RPMI8226 (cell line): Measurements from ENCODE around the gene DDA1.
"Not testable (repeated sequence)": the region's sequence is repeated elsewhere in the genome, so short reads cannot be mapped to it uniquely, and the experiment has no call there.

Experiments
- DNase-seq: peaks from one replicate; pipeline ENCODE4 v3.0.0-alpha.2; 2015

The DDA1 gene

DNA sequence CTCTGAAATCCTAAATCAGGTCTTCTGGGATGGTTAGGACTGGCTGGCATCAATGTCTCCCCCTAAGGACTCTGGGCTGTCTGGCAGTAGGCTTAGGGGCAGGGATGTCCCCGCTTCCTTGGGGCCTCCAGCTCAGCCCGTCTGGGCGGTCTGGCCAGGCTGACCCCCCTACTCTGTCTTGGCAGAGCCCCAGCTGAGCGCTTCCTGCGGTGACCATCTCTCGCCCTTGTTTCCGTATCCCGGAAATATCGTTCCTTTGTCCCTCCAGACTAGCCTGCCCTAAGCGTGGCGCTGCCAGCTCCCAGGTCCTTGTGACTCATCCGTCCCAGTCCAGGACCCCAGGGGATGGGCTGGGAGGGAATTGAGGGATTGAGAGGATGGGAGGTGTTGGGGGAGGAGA, 39.3 kb downstream of the DDA1 start:
- DNase-seq, result no peak

DNA sequence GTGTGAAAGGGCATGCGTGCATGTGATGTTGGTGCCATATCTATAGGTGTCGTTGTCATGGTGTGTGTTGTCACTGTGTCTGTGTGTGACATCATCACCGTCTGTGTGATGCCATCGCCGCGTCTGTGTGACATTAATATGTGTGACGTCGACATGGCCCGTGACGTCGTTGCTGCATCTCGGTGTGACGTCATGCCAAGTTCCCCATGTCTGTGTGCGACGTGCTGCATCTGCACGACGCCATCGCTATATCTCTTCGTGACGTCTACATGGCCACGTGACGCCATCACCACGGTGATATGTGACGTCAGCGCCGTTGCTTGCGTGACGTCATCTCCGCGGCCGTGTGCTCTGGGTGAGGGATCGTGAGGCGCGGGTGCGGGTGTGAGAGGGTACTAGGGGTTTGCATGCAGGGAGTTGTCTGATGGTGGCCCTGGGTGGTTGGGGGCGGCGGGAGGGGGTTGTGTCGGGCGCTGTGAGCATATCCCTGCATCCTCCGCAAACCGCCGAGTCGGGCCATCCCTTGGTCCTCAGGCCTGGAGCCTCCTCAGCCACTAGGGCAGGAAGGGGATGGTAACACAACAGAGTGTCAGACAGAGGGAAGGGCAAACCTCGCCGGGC, 42.6 kb downstream of the DDA1 start:
- DNase-seq, result no peak

GRCh38 chr19:17352608-17353280, 43.4 kb downstream of the DDA1 start:
- DNase-seq, result no peak

DNA sequence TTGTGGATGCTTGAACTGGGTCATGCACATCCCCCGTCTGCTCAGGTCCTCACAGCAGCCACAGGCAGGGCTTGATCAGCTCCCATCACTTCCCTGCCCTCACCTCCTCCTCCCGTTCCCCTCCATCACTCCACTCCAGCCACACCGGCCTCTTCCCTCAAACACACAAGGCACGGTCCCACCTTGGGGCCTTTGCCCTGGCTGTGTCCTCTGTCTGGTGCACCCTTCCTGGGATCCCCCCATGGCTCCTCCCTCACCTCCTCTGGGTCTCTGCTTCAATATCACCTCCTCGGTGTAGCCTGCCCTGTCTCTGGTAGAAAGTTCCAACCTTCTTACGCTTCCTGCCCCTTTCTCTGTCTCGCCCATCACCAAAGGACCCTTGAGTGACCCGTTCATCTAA, 44.0 kb downstream of the DDA1 start:
- no peak for DNase-seq

DNA sequence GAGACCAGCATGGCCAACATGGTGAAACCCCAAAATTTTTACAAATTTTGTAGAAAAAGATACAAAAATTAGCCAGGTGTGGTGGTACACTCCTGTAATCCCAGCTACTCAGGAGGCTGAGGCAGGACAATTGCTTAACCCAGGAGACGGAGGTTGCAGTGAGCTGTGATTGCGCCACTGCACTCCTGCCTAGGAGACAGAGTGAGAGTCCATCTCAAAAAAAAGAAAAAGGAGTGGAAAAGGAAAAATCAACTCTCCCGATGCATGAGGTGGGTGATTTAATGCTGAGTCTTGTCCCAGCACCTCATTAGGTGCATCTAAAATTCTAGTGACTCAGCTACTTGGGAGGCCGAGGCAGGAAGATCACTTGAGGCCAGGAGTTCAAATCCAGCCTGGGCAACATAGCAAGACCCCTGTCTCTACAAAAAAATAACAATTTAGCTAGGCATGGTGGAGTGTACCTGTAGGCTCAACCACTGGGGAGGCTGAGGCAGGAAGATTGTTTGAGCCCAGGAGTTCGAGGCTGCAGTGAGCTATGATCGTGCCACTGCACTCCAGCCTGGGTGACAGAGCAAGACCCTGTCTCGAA, 47.8 kb downstream of the DDA1 start:
- no peak for DNase-seq

- no peak for DNase-seq
Measured at GRCh38 chr19:17357724-17358123, 48.4 kb downstream of the DDA1 start.

GRCh38 chr19:17358395-17358794, 49.0 kb downstream of the DDA1 start:
- no peak for DNase-seq

DNA sequence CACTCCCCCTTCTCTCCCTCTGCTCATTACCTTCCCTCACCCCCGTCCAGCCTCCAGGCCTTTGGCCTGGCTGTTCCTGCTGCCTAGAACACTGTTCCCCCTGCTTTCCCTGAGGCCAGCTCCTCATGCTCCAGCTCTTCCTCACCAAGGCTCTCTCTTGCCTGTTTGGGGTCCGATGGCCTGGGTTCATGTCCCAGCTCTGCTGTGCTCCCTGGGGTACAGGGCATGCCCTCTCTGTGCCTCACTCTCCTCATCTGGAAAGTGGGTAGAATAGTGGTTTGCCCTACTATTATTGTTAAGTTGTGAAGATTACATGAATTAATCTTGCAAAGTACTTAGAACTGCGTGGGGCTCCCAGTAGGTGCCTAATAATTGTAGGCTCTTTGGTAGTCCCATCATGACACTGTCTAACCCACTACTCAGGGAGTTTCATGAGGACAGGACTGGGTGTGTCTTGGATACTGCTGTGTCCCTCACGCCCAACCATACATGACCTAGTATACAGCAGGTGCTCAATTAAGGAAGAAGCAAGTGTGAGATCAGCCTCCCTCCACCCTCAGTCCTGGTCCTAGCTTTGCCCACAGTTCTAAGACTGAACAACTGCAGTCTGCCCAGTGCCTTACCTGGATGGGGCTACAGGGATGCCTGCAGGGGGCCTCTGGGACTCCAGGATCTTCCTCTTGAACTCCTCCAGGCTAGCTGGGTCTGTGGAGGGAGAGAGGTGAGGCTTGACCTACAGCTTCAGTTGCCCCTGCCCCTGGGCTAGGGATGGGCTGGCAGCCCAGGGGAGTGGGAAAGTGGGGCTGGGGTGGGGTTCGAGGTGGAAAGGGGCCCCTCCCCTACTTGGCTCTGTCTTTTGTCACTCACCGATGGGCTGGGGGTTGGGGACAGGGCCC, 50.8 kb downstream of the DDA1 start:
- DNase-seq, result no peak

DNA sequence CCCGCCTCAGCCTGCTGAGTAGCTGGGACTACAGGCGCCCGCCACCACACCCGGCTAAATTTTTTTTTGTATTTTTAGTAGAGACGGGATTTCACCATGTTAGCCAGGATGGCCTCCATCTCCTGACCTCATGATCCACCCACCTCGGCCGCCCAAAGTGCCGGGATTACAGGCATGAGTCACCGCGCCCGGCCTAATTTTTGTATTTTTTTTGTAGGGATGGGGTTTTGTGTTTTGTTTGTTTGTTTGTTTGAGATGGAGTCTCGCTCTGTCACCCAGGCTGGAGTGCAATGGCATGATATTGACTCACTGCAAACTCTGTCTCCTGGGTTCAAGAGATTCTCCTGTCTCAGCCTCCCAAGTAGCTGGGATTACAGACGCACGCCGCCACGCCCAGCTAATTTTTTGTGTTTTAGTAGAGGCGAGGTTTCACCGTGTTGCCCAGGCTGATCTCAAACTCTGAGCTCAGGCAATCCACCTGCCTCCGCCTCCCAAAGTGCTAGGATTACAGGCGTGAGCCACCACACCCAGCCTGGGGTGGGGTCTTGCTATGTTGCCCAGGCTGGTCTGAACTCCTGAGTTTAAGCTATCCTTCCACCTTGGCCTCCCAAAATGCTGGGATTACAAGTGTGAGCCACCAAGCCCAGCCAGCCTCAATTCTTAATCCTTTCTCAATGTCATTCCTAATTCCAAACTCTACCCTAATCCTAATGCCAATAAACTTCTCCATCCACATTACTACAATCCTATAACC, 54.7 kb downstream of the DDA1 start:
- DNase-seq, result not testable (repeated sequence)

DNA sequence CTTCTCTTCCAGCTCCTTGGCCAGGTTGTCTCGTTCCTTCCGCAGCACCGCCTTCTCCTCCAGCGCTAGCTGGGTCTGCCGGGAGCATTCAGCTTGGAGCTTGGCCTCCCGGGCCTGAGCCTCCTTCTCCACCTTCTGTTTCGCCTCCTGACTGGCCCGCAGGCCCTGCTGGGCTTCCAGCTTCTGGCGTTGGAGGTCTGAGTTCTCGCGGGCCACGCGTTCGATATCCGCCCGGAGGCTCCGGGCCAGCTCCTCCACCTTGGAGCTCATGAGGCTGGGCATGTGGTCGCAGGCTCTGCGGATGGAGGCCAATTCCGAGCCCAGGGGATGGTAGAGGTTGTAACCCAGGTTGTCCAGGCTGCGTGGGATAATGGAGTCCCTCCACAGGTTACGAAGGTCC, 56.0 kb downstream of the DDA1 start:
- DNase-seq, result no peak

- peak; percentile 76 for DNase-seq
Measured at GRCh38 chr19:17370026-17370587, 60.7 kb downstream of the DDA1 start.
